Epithelial cell of esophagus (primary cell): ENCODE data around the gene KCNK3.

ENCODE experiments used
- DNase-seq: peaks from one replicate; pipeline ENCODE4 v3.0.0; 2010; ENCODE audit warnings: low read depth
- H3K4me3 ChIP-seq: 2 replicates; pipeline ENCODE4 v1.5.1; 2011; ENCODE audit warnings: mild to moderate bottlenecking, low read length, control low read depth
- TF ChIP-seq, protein P1 (sequence below): IDR thresholded peaks from 2 replicates; pipeline ENCODE4 v1.5.1; 2011; ENCODE audit warnings: low read depth, mild to moderate bottlenecking, low read length, control low read depth, inconsistent platforms; ENCODE audit not compliant: insufficient read depth; ENCODE audit errors: missing control alignments

Gene KCNK3

DNA sequence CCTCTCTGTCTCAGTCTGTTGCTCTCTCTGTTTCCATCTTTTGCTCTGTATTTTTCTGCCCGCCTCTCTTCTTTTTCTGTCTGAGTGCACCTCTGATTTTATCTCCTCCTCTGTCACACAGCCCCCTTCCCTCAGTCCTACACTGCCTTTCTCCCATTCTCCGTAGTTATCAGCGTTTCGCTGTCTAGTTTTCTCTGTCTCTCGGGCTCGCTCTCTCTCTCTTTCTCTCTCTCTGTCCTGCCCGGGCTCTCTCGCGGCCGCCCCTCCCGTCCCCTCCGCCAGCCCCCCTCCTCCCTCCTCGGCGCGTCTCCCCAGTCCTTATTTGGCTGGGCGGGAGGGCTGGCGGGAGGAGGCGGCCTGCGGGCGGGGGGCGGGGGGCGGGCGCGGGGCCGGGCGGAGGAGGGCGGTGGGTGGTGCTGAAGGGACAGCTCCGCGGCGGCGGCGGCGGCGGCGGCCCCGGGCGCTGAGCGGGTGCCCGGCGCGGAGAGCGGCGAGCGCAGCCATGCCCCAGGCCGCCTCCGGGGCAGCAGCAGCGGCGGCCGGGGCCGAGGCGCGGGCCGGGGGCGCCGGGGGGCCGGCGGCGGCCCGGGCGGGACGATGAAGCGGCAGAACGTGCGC is at the start of gene KCNK3:
KCNK3 (plus strand) TSS at position 444 of the 618 bp plus-strand sequence; CDS start at position 598, 154 bp downstream.
- peak; percentile 46 for DNase-seq
- no peak within 1 kb of the TSS for H3K4me3 ChIP-seq
- TF ChIP-seq, protein P1, sequence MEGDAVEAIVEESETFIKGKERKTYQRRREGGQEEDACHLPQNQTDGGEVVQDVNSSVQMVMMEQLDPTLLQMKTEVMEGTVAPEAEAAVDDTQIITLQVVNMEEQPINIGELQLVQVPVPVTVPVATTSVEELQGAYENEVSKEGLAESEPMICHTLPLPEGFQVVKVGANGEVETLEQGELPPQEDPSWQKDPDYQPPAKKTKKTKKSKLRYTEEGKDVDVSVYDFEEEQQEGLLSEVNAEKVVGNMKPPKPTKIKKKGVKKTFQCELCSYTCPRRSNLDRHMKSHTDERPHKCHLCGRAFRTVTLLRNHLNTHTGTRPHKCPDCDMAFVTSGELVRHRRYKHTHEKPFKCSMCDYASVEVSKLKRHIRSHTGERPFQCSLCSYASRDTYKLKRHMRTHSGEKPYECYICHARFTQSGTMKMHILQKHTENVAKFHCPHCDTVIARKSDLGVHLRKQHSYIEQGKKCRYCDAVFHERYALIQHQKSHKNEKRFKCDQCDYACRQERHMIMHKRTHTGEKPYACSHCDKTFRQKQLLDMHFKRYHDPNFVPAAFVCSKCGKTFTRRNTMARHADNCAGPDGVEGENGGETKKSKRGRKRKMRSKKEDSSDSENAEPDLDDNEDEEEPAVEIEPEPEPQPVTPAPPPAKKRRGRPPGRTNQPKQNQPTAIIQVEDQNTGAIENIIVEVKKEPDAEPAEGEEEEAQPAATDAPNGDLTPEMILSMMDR: no peak

DNA sequence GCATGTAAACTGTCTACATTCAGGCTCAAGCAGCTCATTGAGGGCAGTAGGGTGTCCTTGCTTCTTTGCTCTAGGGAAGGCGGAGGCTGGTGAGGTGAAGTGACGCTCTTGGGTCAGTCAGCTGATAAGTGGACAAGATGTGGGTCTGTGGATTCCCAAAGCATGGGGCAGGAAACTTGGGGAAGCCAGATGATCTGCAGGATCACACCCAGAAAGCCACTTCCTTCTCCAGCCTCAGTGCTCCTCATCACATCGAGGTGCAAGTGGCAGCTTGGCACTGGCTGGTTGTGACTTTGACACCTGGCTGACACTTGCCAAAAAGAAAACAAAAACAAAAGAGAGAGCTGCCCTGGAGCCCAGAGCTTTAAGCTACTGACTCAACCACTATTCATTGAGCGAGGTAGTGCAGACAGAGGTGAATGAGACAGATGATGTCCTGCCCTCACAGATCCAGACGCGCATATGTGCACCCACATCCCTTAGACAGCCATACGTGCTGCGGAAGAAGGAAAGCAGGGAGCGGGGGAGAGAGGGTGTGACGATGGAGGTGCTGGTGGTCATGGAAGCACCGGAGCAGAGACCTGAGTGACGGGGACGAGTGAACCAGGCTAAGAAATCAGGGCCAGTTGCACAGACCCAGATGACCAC is 48.2 kb upstream of the KCNK3 start:
- peak; percentile 49 for DNase-seq
- no peak overlapping the region for H3K4me3 ChIP-seq
- TF ChIP-seq, protein P1: no peak

DNA sequence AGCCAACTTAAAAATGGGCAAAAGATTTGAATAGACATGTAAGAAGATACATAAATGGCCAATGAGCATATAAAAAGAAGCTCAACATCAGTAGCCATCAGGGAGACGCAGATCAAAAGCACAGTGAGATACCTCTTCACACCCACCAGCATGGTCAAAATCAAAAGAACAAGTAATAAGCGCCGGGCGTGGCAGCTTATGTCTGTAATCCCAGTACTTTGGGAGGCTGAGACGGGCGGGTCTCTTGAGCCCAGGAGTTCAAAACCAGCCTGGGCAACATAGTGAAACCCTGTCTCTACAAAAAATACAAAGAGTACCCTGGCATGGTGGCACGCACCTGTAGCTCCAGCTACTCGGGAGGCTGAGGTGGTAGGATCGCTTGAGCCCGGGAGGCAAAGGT is 46.8 kb upstream of the KCNK3 start:
- TF ChIP-seq, protein P1: no peak
- no peak overlapping the region for H3K4me3 ChIP-seq
- no peak for DNase-seq

DNA sequence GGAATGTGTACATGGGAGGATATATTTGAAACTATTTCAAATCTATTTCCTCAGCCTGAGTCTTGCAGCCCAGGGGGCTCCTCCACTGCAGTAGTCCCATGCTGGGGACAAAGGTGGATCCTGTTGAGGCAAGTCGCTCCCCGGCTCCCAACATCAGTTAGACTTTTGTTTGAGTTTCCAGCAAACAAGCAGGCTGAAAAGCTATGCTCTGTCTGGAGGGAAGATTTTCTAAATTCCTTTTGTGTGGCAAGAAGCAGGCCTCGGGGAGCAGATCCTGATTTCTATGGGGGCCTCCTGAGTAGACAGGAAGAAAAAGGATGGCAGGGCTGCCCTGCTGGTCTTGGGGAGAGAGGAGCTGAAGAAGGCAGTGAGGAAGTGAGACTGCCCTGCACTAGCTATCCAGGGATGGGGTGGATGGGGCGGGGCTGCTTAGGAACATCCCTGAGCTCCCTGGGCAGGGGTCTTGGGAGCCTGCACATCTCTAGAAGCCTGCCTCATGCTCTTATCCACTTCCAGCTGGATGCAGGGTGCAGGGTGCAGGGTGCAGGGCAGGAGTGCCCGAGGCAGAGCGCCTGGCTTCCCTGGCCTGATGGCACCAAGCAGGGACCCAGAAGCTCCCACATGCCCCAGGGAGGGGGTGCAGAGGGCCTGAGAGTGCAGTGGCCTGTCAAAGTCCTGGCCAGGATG is 45.4 kb upstream of the KCNK3 start:
- TF ChIP-seq, protein P1: no peak
- no peak for DNase-seq
- no peak overlapping the region for H3K4me3 ChIP-seq

DNA sequence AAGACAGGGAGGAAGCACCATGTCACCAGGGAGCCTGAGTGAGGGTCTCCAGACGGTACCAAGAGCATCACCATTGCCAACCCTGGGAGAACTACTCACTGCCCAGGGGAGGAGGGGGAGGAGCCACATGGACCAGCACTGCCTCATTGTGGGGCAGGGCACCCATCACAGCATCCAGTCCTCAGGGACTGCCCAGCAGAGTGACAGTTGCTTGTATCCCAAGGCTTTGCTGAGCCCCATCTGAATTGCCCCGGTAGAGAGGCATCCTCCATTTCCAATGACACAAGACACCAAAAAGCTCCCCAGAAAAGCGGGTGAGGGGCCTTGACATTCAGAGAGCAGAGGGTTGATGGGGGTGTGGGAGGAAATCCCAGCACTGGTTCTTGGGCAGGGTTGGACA is 44.5 kb upstream of the KCNK3 start:
- TF ChIP-seq, protein P1: no peak
- DNase-seq: no peak
- H3K4me3 ChIP-seq: no peak overlapping the region

DNA sequence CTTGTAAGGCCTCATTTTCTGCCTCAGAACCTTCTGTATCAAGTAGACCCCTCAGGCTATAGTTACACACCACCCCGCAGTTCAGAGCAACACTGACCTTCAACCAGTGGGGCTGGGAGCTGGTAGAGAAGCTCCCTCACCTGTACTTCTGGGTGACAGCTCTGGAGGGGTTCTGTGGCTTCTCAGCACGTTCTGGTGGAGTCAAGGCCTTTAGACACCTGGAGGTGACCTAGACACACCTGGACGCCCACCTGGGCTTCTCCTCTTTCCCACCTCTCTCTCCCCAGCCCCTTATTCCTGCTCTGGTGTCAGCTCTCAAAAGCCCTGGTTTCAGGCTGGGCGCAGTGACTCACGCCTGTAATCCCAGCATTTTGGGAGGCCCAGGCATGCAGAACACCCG is 44.0 kb upstream of the KCNK3 start:
- DNase-seq: no peak
- TF ChIP-seq, protein P1: no peak
- no peak overlapping the region for H3K4me3 ChIP-seq
